K562 (cell line): ENCODE measurements around the gene PXK. TPM values are rescaled to one million over a fixed set of nuclear protein-coding genes. Genes with fewer than 3 reads are reported as not detected.

Experiments used
- CEBPB ChIP-seq: fragments of 450-650 bp; IDR thresholded peaks from 2 replicates; pipeline ENCODE4 v1.6.1; 2016; ENCODE audit warnings: missing genetic modification characterization, missing compliant biosample characterization
- DMBX1 ChIP-seq: fragments of 250-450 bp; sonication (Bioruptor Pico); IDR thresholded peaks from 2 replicates; pipeline ENCODE4 v1.8.0; 2022; ENCODE audit warnings: inconsistent platforms, mild to moderate bottlenecking, moderate library complexity, borderline replicate concordance
- E2F6 ChIP-seq, 2 experiments: IDR thresholded peaks; 2 replicates each; pipeline ENCODE4 v1.6.1; 2011; ENCODE audit warnings: borderline replicate concordance in 1 of 2, control low read depth in 1 of 2, low read depth in 1 of 2, low read length in 1 of 2, mild to moderate bottlenecking in 1 of 2, mixed read lengths in 1 of 2, moderate library complexity in 1 of 2; ENCODE audit not compliant: insufficient read depth in 1 of 2, insufficient read length in 1 of 2, poor library complexity in 1 of 2, severe bottlenecking in 1 of 2; ENCODE audit errors: extremely low read depth in 1 of 2
- EWSR1 ChIP-seq: fragments of 450-650 bp; IDR thresholded peaks from 2 replicates; pipeline ENCODE4 v1.6.1; 2018; ENCODE audit warnings: borderline replicate concordance, mild to moderate bottlenecking, low read depth, moderate library complexity; ENCODE audit not compliant: partially characterized antibody
- ILK ChIP-seq: fragments of 450-650 bp; IDR thresholded peaks from 2 replicates; pipeline ENCODE4 v1.6.1; 2016; ENCODE audit warnings: missing genetic modification characterization, low read depth, mild to moderate bottlenecking, missing compliant biosample characterization, moderate library complexity, borderline replicate concordance
- MEF2A ChIP-seq: IDR thresholded peaks from 2 replicates; pipeline ENCODE4 v1.6.1; 2011; ENCODE audit warnings: low read depth, mild to moderate bottlenecking, low read length, moderate library complexity; ENCODE audit not compliant: control insufficient read depth
- NFIC ChIP-seq: fragments of 450-650 bp; IDR thresholded peaks from 2 replicates; pipeline ENCODE4 v1.6.1; 2017; ENCODE audit warnings: mild to moderate bottlenecking, inconsistent platforms
- POLR2H ChIP-seq: IDR thresholded peaks from 2 replicates; pipeline ENCODE4 v1.6.1; 2016; ENCODE audit warnings: missing genetic modification characterization, low read depth, mild to moderate bottlenecking, control low read depth, missing compliant biosample characterization, moderate library complexity
- POU5F1 ChIP-seq: fragments of 150-350 bp; IDR thresholded peaks from 2 replicates; pipeline ENCODE4 v1.6.1; 2014; ENCODE audit warnings: borderline replicate concordance, low read length, low read depth, mild to moderate bottlenecking; ENCODE audit not compliant: partially characterized antibody
- PURB ChIP-seq: sonication (generic); formaldehyde crosslinking; IDR thresholded peaks from 2 replicates; pipeline ENCODE4 v1.9.0; 2021; ENCODE audit warnings: low read depth, mild to moderate bottlenecking, missing genetic modification reagents
- SFPQ ChIP-seq: fragments of 200-400 bp; formaldehyde crosslinking; IDR thresholded peaks from 2 replicates; pipeline ENCODE4 v1.6.1; 2017; ENCODE audit warnings: mild to moderate bottlenecking, low read depth, low read length, moderate library complexity
- SIN3A ChIP-seq, 2 experiments: fragments of 150-350 bp in 1 of 2; IDR thresholded peaks; 2 replicates each; pipeline ENCODE4 v1.6.1; 2011 to 2016; ENCODE audit warnings: borderline replicate concordance in 2 of 2, low read depth in 2 of 2, low read length in 2 of 2, mild to moderate bottlenecking in 2 of 2, moderate library complexity in 2 of 2; ENCODE audit not compliant: control insufficient read depth in 1 of 2
- SREBF1 ChIP-seq: fragments of 150-350 bp; IDR thresholded peaks from 2 replicates; pipeline ENCODE4 v1.6.1; 2014; ENCODE audit warnings: antibody characterized with exemption, low read depth, low read length, borderline replicate concordance
- STAT5A ChIP-seq: IDR thresholded peaks from 2 replicates; pipeline ENCODE4 v1.6.1; 2012; ENCODE audit warnings: low read length, inconsistent platforms, borderline replicate concordance
- TOE1 ChIP-seq, 2 experiments: fragments of 450-650 bp in 1 of 2; sonication (generic) in 1 of 2; formaldehyde crosslinking in 1 of 2; IDR thresholded peaks; 2 replicates each; pipeline versions ENCODE4 v1.7.1 to v1.8.0; 2016 to 2022; ENCODE audit warnings: borderline replicate concordance in 2 of 2, mild to moderate bottlenecking in 2 of 2, antibody characterized with exemption in 1 of 2, inconsistent platforms in 1 of 2, low read depth in 1 of 2, missing genetic modification reagents in 1 of 2, moderate library complexity in 1 of 2
- USF1 ChIP-seq: sonication (generic); formaldehyde crosslinking; IDR thresholded peaks from 2 replicates; pipeline ENCODE4 v1.9.0; 2022; ENCODE audit warnings: mild to moderate bottlenecking, missing genetic modification reagents
- XRCC4 ChIP-seq: IDR thresholded peaks from one replicate; pipeline ENCODE4 v1.6.1; 2011; ENCODE audit not compliant: insufficient read depth, insufficient read length; ENCODE audit errors: extremely low read depth
- ZBTB17 ChIP-seq: fragments of 450-650 bp; formaldehyde crosslinking; IDR thresholded peaks from 2 replicates; pipeline ENCODE4 v1.4.0; 2020; ENCODE audit warnings: mild to moderate bottlenecking
- ZNF143 ChIP-seq: sonication (generic); formaldehyde crosslinking; IDR thresholded peaks from 2 replicates; pipeline ENCODE4 v1.9.0; 2022; ENCODE audit warnings: mild to moderate bottlenecking, missing genetic modification reagents
- ZNF165 ChIP-seq: fragments of 250-450 bp; sonication (Bioruptor Pico); IDR thresholded peaks from 2 replicates; pipeline ENCODE4 v1.4.0; 2020; ENCODE audit warnings: borderline replicate concordance
- ZNF232 ChIP-seq: sonication (generic); formaldehyde crosslinking; IDR thresholded peaks from 2 replicates; pipeline ENCODE4 v1.8.0; 2022; ENCODE audit warnings: mild to moderate bottlenecking, missing genetic modification reagents
- ZNF668 ChIP-seq: fragments of 250-450 bp; sonication (Bioruptor Pico); IDR thresholded peaks from 2 replicates; pipeline ENCODE4 v1.8.0; 2022; ENCODE audit warnings: mild to moderate bottlenecking, inconsistent platforms
- ZNF764 ChIP-seq: fragments of 250-450 bp; sonication (Bioruptor Pico); IDR thresholded peaks from 2 replicates; pipeline ENCODE4 v1.4.0; 2020; ENCODE audit warnings: low read depth, mild to moderate bottlenecking, moderate library complexity
- polyA plus RNA-seq, 8 experiments: library from polyadenylated mRNA; depleted of rRNA in 4 of 8; stranded (reverse) in 5 of 8; unstranded in 3 of 8; fragments of >200 nt; fragmentation: Nextera tagmentation in 2 of 8; fragmentation: Illumina TruSeq in 1 of 8; extraction: Ambion mirVana in 2 of 8; extraction: Trizol in 1 of 8; gene quantifications; 2 replicates each; pipeline versions ENCODE4 v1.2.1 to v1.2.3, GENCODE V29; 2011 to 2014; ENCODE audit warnings: inconsistent platforms in 1 of 8, missing spikeins in 1 of 8
- total RNA-seq, 7 experiments: library from RNA; depleted of rRNA in 6 of 7; stranded (reverse); fragments of >200 nt in 6 of 7; fragmentation: Illumina TruSeq in 2 of 7; extraction: Trizol in 2 of 7; gene quantifications; 2 replicates each; pipeline versions ENCODE4 v1.2.1 to v1.2.3, GENCODE V29; 2011 to 2021; ENCODE audit warnings: low replicate concordance in 1 of 7

Gene PXK
- total and polyA plus RNA-seq, 9 of the 15 experiments (the other 6 are each of a cell fraction or from before 2014, with no cell fraction given) = 3.3 to 19.9 (median 11.3) TPM

GRCh38 chr3:58463181-58463941 lies 130.7 kb downstream of the PXK start (continued):
- TF ChIP-seq SFPQ (no peak), SREBF1 (no peak), TOE1 (IDR thresholded peaks at IDR 0.05; ENCODE audit: borderline replicate concordance) (no peak), TOE1 (CRISPR knock-in tag; IDR thresholded peaks at IDR 0.05; ENCODE audit: borderline replicate concordance, low read depth) (no peak), POLR2H (tag) (no peak), CEBPB (tag) (peak; percentile 42), ZNF143 (CRISPR knock-in tag) (no peak), POU5F1 (no peak), E2F6 (IDR thresholded peaks at IDR 0.05; ENCODE audit: borderline replicate concordance in 1 of 2, extremely low read depth in 1 of 2, insufficient read depth in 1 of 2, insufficient read length in 1 of 2, low read depth in 1 of 2, low read length in 1 of 2, poor library complexity in 1 of 2, severe bottlenecking in 1 of 2) (peak in 1 of 2 experiments; percentile 49), DMBX1 (no peak), ZNF764 (CRISPR knock-in tag) (no peak), MEF2A (no peak), ZBTB17 (CRISPR knock-in tag) (no peak), ZNF232 (CRISPR knock-in tag) (no peak), SIN3A (IDR thresholded peaks at IDR 0.05; ENCODE audit: borderline replicate concordance in 2 of 2, control insufficient read depth in 1 of 2, low read depth in 2 of 2, low read length in 2 of 2) (no peak), USF1 (CRISPR knock-in tag) (peak; percentile 71), ZNF668 (CRISPR knock-in tag) (no peak), NFIC (peak; percentile 96), EWSR1 (no peak), STAT5A (no peak), XRCC4 (no peak), ZNF165 (CRISPR knock-in tag) (no peak), PURB (no peak), ILK (tag) (no peak)
